Measurements from ENCODE around the gene MCTP1. TPM values are rescaled to one million over a fixed set of nuclear protein-coding genes. Genes with fewer than 3 reads are reported as not detected.

The MCTP1 gene
- total and polyA plus RNA-seq, 3 experiments from 2014 or later, result 0.51 to 0.92 (median 0.55) TPM

- Histone ChIP-seq H3K9me3 (ENCODE audit: low read length) (no peaks in the 10 kb centered on the region), H3K4me3 (ENCODE audit: low read length) (no peak overlapping the region), H3K4me1 (ENCODE audit: insufficient read depth, low read length) (no peaks in the 10 kb centered on the region), H3K27me3 (ENCODE audit: insufficient read depth, low read length, poor library complexity, severe bottlenecking) (no peaks in the 10 kb centered on the region), H3K27ac (ENCODE audit: low read depth, low read length) (no peak overlapping the region), H3K36me3 (ENCODE audit: insufficient read depth, low read length) (no peaks in the 10 kb centered on the region)
- no peaks in the 10 kb centered on the region for H3K4me1 Mint-ChIP-seq
- ChIA-PET POLR2A (no interaction called here), CTCF (no interaction called here)
- H3K9me3 Mint-ChIP-seq, result peaks cover 0 to 4% (median 0%) of the 10 kb centered on the region in 5 donors
- H3K36me3 Mint-ChIP-seq, result no peaks in the 10 kb centered on the region
- H3K27me3 Mint-ChIP-seq, result no peaks in the 10 kb centered on the region
- H3K27ac Mint-ChIP-seq, result no peak overlapping the region
- no peak overlapping the region for H3K4me3 Mint-ChIP-seq
- no peak for DNase-seq
Observed at GRCh38 chr5:95102687-95103086, 182.2 kb downstream of the MCTP1 start.

DNA sequence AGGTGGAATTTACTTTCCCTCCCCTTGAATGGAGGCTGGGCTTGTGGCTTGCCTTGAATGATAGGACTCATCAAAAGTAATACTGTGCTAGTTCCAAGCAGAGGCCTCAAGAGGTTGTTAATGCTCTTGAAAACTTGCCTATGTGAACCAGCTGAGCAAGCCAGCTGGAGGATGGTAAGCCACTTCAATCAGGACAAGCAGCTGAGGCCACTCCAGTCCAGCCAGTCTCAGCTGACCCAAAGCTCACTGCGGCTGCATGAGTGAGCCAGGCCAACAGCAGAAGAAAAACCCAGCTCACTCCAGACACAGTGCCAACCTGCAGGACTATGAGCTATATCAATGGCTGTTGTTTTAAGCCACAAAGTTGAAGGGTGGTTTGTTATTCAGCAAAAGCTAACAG is 182.8 kb downstream of the MCTP1 start:
- no peaks in the 10 kb centered on the region for H3K4me1 Mint-ChIP-seq
- no peak for DNase-seq
- POLR2A ChIA-PET, result no interaction called here

GRCh38 chr5:95100551-95100950 is 184.3 kb downstream of the MCTP1 start:
- H3K4me3 ChIP-seq (ENCODE audit: low read length), result no peak overlapping the region
- ChIA-PET CTCF (no interaction called here), POLR2A (no interaction called here)
- Mint-ChIP-seq H3K27me3 (peaks cover 0 to 1% of the 10 kb centered on the region in 2 donors), H3K36me3 (no peaks in the 10 kb centered on the region), H3K27ac (no peak overlapping the region), H3K4me3 (no peak overlapping the region), H3K4me1 (no peaks in the 10 kb centered on the region), H3K9me3 (peaks cover 0 to 5% (median 0%) of the 10 kb centered on the region in 5 donors)
- no peaks in the 10 kb centered on the region for H3K9me3 ChIP-seq (ENCODE audit: low read length)
- no peaks in the 10 kb centered on the region for H3K27me3 ChIP-seq (ENCODE audit: insufficient read depth, low read length, poor library complexity, severe bottlenecking)
- H3K36me3 ChIP-seq (ENCODE audit: insufficient read depth, low read length), result no peaks in the 10 kb centered on the region
- no peak overlapping the region for H3K27ac ChIP-seq (ENCODE audit: low read depth, low read length)
- DNase-seq, result no peak
- H3K4me1 ChIP-seq (ENCODE audit: insufficient read depth, low read length), result no peaks in the 10 kb centered on the region

More for the DNA sequence above, 182.8 kb downstream of the MCTP1 start:
- H3K36me3 Mint-ChIP-seq, result no peaks in the 10 kb centered on the region
- peaks cover 0 to 8% (median 0%) of the 10 kb centered on the region in 5 donors for H3K9me3 Mint-ChIP-seq
- Histone ChIP-seq H3K27ac (ENCODE audit: low read depth, low read length) (no peak overlapping the region), H3K36me3 (ENCODE audit: insufficient read depth, low read length) (no peaks in the 10 kb centered on the region), H3K4me3 (ENCODE audit: low read length) (no peak overlapping the region), H3K4me1 (ENCODE audit: insufficient read depth, low read length) (no peaks in the 10 kb centered on the region), H3K27me3 (ENCODE audit: insufficient read depth, low read length, poor library complexity, severe bottlenecking) (no peaks in the 10 kb centered on the region), H3K9me3 (ENCODE audit: low read length) (no peaks in the 10 kb centered on the region)
- H3K27me3 Mint-ChIP-seq, result no peaks in the 10 kb centered on the region
- H3K4me3 Mint-ChIP-seq, result no peak overlapping the region
- CTCF ChIA-PET, result no interaction called here
- H3K27ac Mint-ChIP-seq, result no peak overlapping the region

- H3K27me3 Mint-ChIP-seq, result peaks cover 0 to 1% of the 10 kb centered on the region in 2 donors
- no peaks in the 10 kb centered on the region for H3K27me3 ChIP-seq (ENCODE audit: insufficient read depth, low read length, poor library complexity, severe bottlenecking)
- peaks cover 0 to 7% (median 2%) of the 10 kb centered on the region in 5 donors for H3K9me3 Mint-ChIP-seq
- no peak for DNase-seq
- no peak overlapping the region for H3K27ac ChIP-seq (ENCODE audit: low read depth, low read length)
- H3K4me3 ChIP-seq (ENCODE audit: low read length), result no peak overlapping the region
- ChIA-PET POLR2A (no interaction called here), CTCF (no interaction called here)
- no peaks in the 10 kb centered on the region for H3K9me3 ChIP-seq (ENCODE audit: low read length)
- H3K36me3 Mint-ChIP-seq, result no peaks in the 10 kb centered on the region
- no peaks in the 10 kb centered on the region for H3K4me1 ChIP-seq (ENCODE audit: insufficient read depth, low read length)
- no peak overlapping the region for H3K4me3 Mint-ChIP-seq
- no peak overlapping the region for H3K27ac Mint-ChIP-seq
- H3K36me3 ChIP-seq (ENCODE audit: insufficient read depth, low read length), result no peaks in the 10 kb centered on the region
- no peaks in the 10 kb centered on the region for H3K4me1 Mint-ChIP-seq
Observed at GRCh38 chr5:95098012-95098411, 186.9 kb downstream of the MCTP1 start.

DNA sequence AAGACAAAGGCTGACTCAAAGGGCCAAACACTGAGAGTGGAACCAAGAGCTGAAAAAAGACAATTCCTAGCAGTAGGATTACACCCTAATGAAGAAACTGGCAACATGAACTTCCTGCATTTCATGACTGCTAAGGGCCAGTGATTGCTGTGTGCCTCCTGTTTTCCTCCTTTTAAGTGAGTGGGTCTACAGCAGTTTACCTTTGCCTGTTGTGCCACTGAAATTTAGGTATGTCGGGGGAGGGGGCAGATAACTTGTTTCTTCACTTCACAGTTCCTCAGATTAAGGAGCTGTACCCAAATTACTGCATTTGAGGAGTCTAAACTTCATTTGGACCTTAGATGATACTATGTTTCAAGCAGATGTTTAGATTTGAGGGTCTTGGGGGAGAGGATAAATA is 191.7 kb downstream of the MCTP1 start:
- Histone ChIP-seq H3K27me3 (ENCODE audit: insufficient read depth, low read length, poor library complexity, severe bottlenecking) (no peaks in the 10 kb centered on the region), H3K27ac (ENCODE audit: low read depth, low read length) (no peak overlapping the region), H3K9me3 (ENCODE audit: low read length) (no peaks in the 10 kb centered on the region), H3K4me1 (ENCODE audit: insufficient read depth, low read length) (no peaks in the 10 kb centered on the region), H3K4me3 (ENCODE audit: low read length) (no peak overlapping the region), H3K36me3 (ENCODE audit: insufficient read depth, low read length) (no peaks in the 10 kb centered on the region)
- H3K4me3 Mint-ChIP-seq, result no peak overlapping the region
- DNase-seq, result no peak
- no peaks in the 10 kb centered on the region for H3K4me1 Mint-ChIP-seq
- H3K36me3 Mint-ChIP-seq, result no peaks in the 10 kb centered on the region
- peaks cover 0 to 1% of the 10 kb centered on the region in 2 donors for H3K27me3 Mint-ChIP-seq
- CTCF ChIA-PET, result no interaction called here
- peak overlapping the region in 1 of 8 donors; percentile 37 for H3K27ac Mint-ChIP-seq
- peaks cover 2 to 11% (median 5%) of the 10 kb centered on the region in 5 donors for H3K9me3 Mint-ChIP-seq
- POLR2A ChIA-PET, result no interaction called here

GRCh38 chr5:95090774-95091173 is 194.1 kb downstream of the MCTP1 start:
- peaks cover 2 to 11% (median 4%) of the 10 kb centered on the region in 5 donors for H3K9me3 Mint-ChIP-seq
- Histone ChIP-seq H3K27ac (ENCODE audit: low read depth, low read length) (no peak overlapping the region), H3K9me3 (ENCODE audit: low read length) (no peaks in the 10 kb centered on the region), H3K4me3 (ENCODE audit: low read length) (no peak overlapping the region), H3K27me3 (ENCODE audit: insufficient read depth, low read length, poor library complexity, severe bottlenecking) (no peaks in the 10 kb centered on the region), H3K4me1 (ENCODE audit: insufficient read depth, low read length) (no peaks in the 10 kb centered on the region), H3K36me3 (ENCODE audit: insufficient read depth, low read length) (no peaks in the 10 kb centered on the region)
- H3K27me3 Mint-ChIP-seq, result no peaks in the 10 kb centered on the region
- H3K27ac Mint-ChIP-seq, result no peak overlapping the region
- DNase-seq, result no peak
- no peak overlapping the region for H3K4me3 Mint-ChIP-seq
- no peaks in the 10 kb centered on the region for H3K4me1 Mint-ChIP-seq
- POLR2A ChIA-PET, result no interaction called here
- CTCF ChIA-PET, result no interaction called here
- H3K36me3 Mint-ChIP-seq, result no peaks in the 10 kb centered on the region

- no peak overlapping the region for H3K4me3 Mint-ChIP-seq
- ChIA-PET CTCF (no interaction called here), POLR2A (no interaction called here)
- Histone ChIP-seq H3K4me1 (ENCODE audit: insufficient read depth, low read length) (no peaks in the 10 kb centered on the region), H3K36me3 (ENCODE audit: insufficient read depth, low read length) (no peaks in the 10 kb centered on the region), H3K9me3 (ENCODE audit: low read length) (no peaks in the 10 kb centered on the region), H3K4me3 (ENCODE audit: low read length) (no peak overlapping the region), H3K27me3 (ENCODE audit: insufficient read depth, low read length, poor library complexity, severe bottlenecking) (no peaks in the 10 kb centered on the region), H3K27ac (ENCODE audit: low read depth, low read length) (no peak overlapping the region)
- no peaks in the 10 kb centered on the region for H3K36me3 Mint-ChIP-seq
- no peaks in the 10 kb centered on the region for H3K27me3 Mint-ChIP-seq
- peaks cover 0 to 11% (median 4%) of the 10 kb centered on the region in 5 donors for H3K9me3 Mint-ChIP-seq
- no peaks in the 10 kb centered on the region for H3K4me1 Mint-ChIP-seq
- DNase-seq, result no peak
- no peak overlapping the region for H3K27ac Mint-ChIP-seq
Observed at GRCh38 chr5:95087816-95088317, 197.0 kb downstream of the MCTP1 start.

DNA sequence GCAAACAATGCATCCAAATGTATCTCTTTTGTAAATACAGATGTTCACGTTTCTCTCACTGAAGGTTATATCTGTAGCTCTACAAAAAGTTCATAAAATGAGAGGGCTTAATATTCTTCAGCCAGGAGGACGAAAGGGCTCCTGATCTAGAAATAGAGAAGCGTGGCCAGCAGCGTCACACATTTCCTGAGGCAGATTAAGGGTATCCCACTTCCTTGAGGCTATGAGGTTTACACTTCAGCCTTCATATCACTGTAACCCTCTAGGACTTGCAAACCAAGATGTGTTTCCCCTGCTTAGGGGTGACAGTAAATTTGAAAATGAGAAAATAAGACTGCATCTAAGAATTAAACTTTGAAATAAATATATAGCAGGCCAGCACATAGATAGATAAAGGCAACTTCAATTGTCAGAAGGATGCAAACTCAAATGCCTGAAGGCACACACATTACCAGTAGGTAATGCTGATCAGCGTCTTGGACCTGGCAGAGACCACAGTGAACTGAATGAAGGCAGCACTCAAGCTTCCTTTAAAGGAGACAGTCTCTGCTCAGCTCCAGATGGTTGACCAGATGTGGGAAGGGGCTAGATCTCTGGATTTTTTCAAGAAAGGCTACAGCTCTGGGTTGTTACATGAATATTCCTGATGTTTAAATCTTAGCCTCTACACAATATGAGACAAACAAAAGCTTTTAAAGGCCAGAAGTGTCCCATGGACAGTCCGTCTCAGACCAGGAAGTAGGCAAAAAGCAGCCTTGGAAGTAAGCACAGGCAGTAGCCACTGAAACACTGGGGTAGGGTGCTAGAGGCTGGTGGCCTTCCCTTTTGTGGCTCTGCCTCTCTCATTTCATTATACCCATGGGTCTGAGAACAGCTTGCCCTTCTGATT is 197.7 kb downstream of the MCTP1 start:
- Histone ChIP-seq H3K4me1 (ENCODE audit: insufficient read depth, low read length) (no peaks in the 10 kb centered on the region), H3K4me3 (ENCODE audit: low read length) (no peak overlapping the region), H3K27ac (ENCODE audit: low read depth, low read length) (no peak overlapping the region), H3K9me3 (ENCODE audit: low read length) (no peaks in the 10 kb centered on the region), H3K36me3 (ENCODE audit: insufficient read depth, low read length) (no peaks in the 10 kb centered on the region), H3K27me3 (ENCODE audit: insufficient read depth, low read length, poor library complexity, severe bottlenecking) (no peaks in the 10 kb centered on the region)
- Mint-ChIP-seq H3K4me3 (no peak overlapping the region), H3K9me3 (peaks cover 0 to 11% (median 4%) of the 10 kb centered on the region in 5 donors), H3K27ac (no peak overlapping the region), H3K27me3 (no peaks in the 10 kb centered on the region), H3K4me1 (peaks cover under 1 to 1% (median 1%) of the 10 kb centered on the region in 3 donors), H3K36me3 (no peaks in the 10 kb centered on the region)
- DNase-seq, result no peak
- POLR2A ChIA-PET, result no interaction called here
- CTCF ChIA-PET, result no interaction called here

All from CD8-positive, alpha-beta memory T cell (primary cell).